Mucosa of descending colon (tissue), 3 donors: ENCODE data around the gene EPAS1. TPM values are rescaled to one million over a fixed set of nuclear protein-coding genes. Genes with fewer than 3 reads are reported as not detected.

Experiments
- ATAC-seq: fragments of 200-7000 bp; cut with Tn5 transposase; one replicate; pipeline ENCODE4 v1.9.1; 2020; ENCODE audit warnings: mild to moderate bottlenecking, moderate library complexity
- DNase-seq, 3 donors: peaks; one replicate each; pipeline ENCODE4 v3.0.0-alpha.2; 2020
- H3K36me3 ChIP-seq: fragments of 200-600 bp; one replicate; pipeline ENCODE4 v1.8.0; 2021; ENCODE audit warnings: low read depth, mild to moderate bottlenecking
- H3K4me1 ChIP-seq: fragments of 200-600 bp; one replicate; pipeline ENCODE4 v1.8.0; 2021; ENCODE audit warnings: low read depth, mild to moderate bottlenecking
- H3K4me3 ChIP-seq: fragments of 200-600 bp; one replicate; pipeline ENCODE4 v1.8.0; 2021; ENCODE audit warnings: mild to moderate bottlenecking
- H3K9me3 ChIP-seq: fragments of 200-600 bp; one replicate; pipeline ENCODE4 v1.8.0; 2021; ENCODE audit warnings: mild to moderate bottlenecking
- CTCF ChIP-seq: fragments of 200-600 bp; IDR thresholded peaks from one replicate; pipeline ENCODE4 v1.8.0; 2022; ENCODE audit warnings: antibody characterized with exemption, mild to moderate bottlenecking
- intact Hi-C, 2 donors: fragments of 100-400 bp; cut with DNase I in 1 of 2; cut with micrococcal nuclease in 1 of 2; formaldehyde crosslinking; loops; one replicate each; pipeline versions ENCODE4 v1.11.0 to v1.11.1; 2022; cut with DNase I, micrococcal nuclease
- total RNA-seq, 3 donors: library from RNA; stranded (reverse); fragmentation: NEBNext Ultra II Directional in 2 of 3; extraction: Animal tissue kit (Norgen Biotek cat#: 25700) in 2 of 3; gene quantifications; one replicate each; pipeline versions ENCODE4 v1.2.1 to v1.2.4, GENCODE V29; 2021 to 2023
- donor health status: DM: no; HTN: no; CAD: no; lungs with moderate emphysema.
- donor health status: DM: no; HTN: no; CAD: no.
- donor health status: DM: no; HTN: yes; CAD: no.

Gene EPAS1
- total RNA-seq, 3 donors from 2014 or later: 126 to 251 (median 150) TPM

GRCh38 chr2:46277431-46278190, 19.6 kb upstream of the EPAS1 start:
- peak; percentile 51 for ATAC-seq
- H3K36me3 ChIP-seq: no peaks in the 10 kb centered on the region
- no peaks in the 10 kb centered on the region for H3K9me3 ChIP-seq
- DNase-seq: peak in 1 of 3 donors; percentile 33
- TF ChIP-seq CTCF: no peak
- intact Hi-C loops: no loop called here
- H3K4me3 ChIP-seq: no peak overlapping the region
- H3K4me1 ChIP-seq: no peaks in the 10 kb centered on the region

GRCh38 chr2:46278952-46279351, 18.3 kb upstream of the EPAS1 start:
- Histone ChIP-seq H3K36me3 (no peaks in the 10 kb centered on the region), H3K4me1 (no peaks in the 10 kb centered on the region), H3K4me3 (no peak overlapping the region), H3K9me3 (no peaks in the 10 kb centered on the region)
- no peak for ATAC-seq
- DNase-seq: no peak
- no peak for TF ChIP-seq CTCF
- intact Hi-C loops: no loop called here

- H3K36me3 ChIP-seq: no peaks in the 10 kb centered on the region
- no peak for TF ChIP-seq CTCF
- no peak for DNase-seq
- H3K4me1 ChIP-seq: peaks cover 2% of the 10 kb centered on the region
- H3K9me3 ChIP-seq: no peaks in the 10 kb centered on the region
- ATAC-seq: no peak
- intact Hi-C loops: no loop called here
- no peak overlapping the region for H3K4me3 ChIP-seq
Observed at GRCh38 chr2:46281939-46282338, 15.3 kb upstream of the EPAS1 start.

GRCh38 chr2:46283693-46284092, 13.5 kb upstream of the EPAS1 start:
- Histone ChIP-seq H3K36me3 (no peaks in the 10 kb centered on the region), H3K9me3 (no peaks in the 10 kb centered on the region), H3K4me1 (peaks cover 4% of the 10 kb centered on the region), H3K4me3 (no peak overlapping the region)
- intact Hi-C loops: no loop called here
- TF ChIP-seq CTCF: no peak
- DNase-seq: no peak
- ATAC-seq: no peak

GRCh38 chr2:46284260-46284659, 12.9 kb upstream of the EPAS1 start:
- no peak for ATAC-seq
- no peak for DNase-seq
- H3K9me3 ChIP-seq: no peaks in the 10 kb centered on the region
- no peak overlapping the region for H3K4me3 ChIP-seq
- intact Hi-C loops: no loop called here
- H3K4me1 ChIP-seq: peaks cover 4% of the 10 kb centered on the region
- no peak for TF ChIP-seq CTCF
- H3K36me3 ChIP-seq: no peaks in the 10 kb centered on the region

GRCh38 chr2:46284796-46285195, 12.4 kb upstream of the EPAS1 start:
- intact Hi-C loops: no loop called here
- Histone ChIP-seq H3K4me1 (peaks cover 4% of the 10 kb centered on the region), H3K9me3 (no peaks in the 10 kb centered on the region), H3K4me3 (no peak overlapping the region), H3K36me3 (no peaks in the 10 kb centered on the region)
- ATAC-seq (no peak), DNase-seq (no peak)
- no peak for TF ChIP-seq CTCF
